GM21723 (cell line): Measurements from ENCODE around the gene WWC1.

Experiments
- ATAC-seq: cut with Tn5 transposase; IDR thresholded peaks from one replicate; pipeline ENCODE4 v1.9.1; 2021; ENCODE audit warnings: mild to moderate bottlenecking, moderate library complexity; ENCODE audit not compliant: unreplicated experiment

WWC1 gene

GRCh38 chr5:168291342-168291963, at the start of gene WWC1:
Gene WWC1, plus strand, starts transcription at chr5:168291645. Its CDS starts 508 bp downstream, at chr5:168292153.
- peak; percentile 82 for ATAC-seq

GRCh38 chr5:168244838-168245559, 46.4 kb upstream of the WWC1 start:
- ATAC-seq = no peak

GRCh38 chr5:168249923-168250322, 41.5 kb upstream of the WWC1 start:
- ATAC-seq = no peak

DNA sequence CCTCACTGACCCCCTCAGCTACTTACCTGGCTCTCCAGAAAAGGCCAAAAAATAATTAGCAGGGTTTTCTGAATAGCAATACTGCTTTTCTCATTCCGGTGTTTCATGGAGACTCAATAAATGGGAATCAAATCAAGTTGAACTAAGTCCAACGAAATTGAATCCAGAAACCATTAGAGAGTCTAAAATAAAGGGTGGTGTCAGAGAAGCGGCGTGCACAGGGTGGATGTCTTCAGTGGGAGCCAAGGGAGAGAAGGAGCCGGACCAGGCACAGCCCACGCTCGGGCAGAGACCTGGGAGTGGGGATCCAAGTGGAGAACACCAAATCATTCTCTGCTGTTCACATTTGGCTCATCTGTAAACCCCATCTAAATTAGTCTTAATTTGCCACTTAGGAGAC, 40.2 kb upstream of the WWC1 start:
- ATAC-seq = no peak

GRCh38 chr5:168254013-168254693, 37.3 kb upstream of the WWC1 start:
- no peak for ATAC-seq

GRCh38 chr5:168260353-168261226, 30.9 kb upstream of the WWC1 start:
- ATAC-seq = no peak

GRCh38 chr5:168261227-168261571, 30.2 kb upstream of the WWC1 start:
- no peak for ATAC-seq

- no peak for ATAC-seq
Measured at GRCh38 chr5:168262042-168262743, 29.3 kb upstream of the WWC1 start.

DNA sequence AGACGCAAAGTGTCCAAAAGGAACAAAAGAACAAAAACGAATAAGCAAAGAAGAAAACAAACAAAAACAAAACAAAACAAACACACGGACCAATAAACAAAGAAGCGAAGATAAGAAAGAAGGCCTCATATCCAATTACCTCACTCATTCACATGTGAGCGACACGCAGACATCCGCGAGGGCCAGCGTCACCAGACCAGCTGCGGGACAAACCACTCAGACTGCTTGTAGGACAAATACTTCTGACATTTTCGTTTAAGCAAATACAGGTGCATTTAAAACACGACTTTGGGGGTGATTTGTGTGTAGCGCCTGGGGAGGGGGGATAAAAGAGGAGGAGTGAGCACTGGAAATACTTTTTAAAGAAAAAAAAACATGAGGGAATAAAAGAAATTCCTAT, 28.3 kb upstream of the WWC1 start:
- no peak for ATAC-seq

DNA sequence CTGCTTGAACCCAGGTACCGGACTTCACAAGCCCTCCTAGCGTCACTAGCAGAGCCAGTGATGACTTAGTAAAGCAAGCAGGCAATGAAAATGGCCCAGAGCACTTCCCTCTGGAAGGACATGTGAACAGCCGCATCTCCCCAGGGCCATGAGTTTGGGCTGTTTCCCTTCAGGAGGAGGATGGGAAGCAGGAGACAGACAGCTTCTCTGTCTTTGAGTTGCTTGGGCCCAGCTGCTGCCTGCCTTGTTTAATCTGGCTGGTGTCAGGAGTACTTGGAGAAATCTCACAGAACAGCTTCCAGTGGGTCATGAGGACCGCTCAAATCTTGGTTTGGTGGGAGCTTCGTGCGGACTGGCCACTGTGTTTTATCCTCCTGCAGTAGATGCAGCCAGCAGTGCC, 25.4 kb upstream of the WWC1 start:
- no peak for ATAC-seq

DNA sequence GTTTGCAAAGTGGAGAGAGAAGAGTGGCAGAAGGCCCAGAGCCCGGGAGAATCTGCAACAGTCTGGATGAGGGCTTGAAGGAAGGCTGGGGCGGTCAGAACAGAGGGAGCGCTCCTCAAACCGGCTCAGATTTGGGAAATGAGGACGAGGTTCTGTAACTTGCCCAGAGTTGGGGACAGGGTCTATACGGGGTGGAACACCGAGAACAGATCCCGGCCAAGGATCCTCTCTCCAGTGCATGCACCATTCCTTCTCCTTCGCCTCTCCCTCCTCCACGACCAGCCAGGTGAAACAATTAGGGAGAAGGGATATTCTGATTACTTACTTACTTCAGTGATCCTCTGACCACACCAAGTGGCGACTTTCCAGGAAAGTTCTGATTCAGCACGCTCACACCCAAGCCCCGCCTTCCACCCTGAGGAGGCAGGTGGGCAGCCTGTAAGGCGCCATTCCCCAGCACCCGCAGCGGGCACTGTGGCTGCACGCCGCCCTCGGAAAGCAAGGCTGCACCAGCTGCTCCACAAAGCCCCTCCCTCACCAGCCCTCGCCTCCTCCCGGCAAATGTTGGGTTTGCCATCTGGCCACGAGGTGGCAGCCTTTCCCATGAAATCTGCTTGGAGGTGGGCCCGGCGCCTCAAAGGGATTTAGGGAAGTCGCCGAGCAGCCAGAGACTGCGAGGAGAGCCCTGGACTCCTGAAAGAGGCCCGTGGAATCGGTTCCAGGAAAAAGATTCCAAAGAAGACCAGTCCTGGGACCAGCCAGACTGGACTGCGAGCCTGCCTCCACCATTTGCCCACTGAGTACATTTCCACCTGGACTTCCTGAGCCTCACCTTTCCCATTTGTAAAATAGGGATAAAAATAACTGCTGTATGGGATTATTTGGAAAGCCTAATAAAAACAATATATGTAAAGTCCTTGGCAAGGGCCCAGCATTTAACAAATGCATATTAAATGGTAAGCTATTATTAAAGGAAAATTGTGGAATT, 22.2 kb upstream of the WWC1 start:
- peak; percentile 91 for ATAC-seq

GRCh38 chr5:168269937-168270330, 21.5 kb upstream of the WWC1 start:
- peak; percentile 58 for ATAC-seq

- ATAC-seq = no peak
Measured at GRCh38 chr5:168270476-168270875, 21.0 kb upstream of the WWC1 start.

DNA sequence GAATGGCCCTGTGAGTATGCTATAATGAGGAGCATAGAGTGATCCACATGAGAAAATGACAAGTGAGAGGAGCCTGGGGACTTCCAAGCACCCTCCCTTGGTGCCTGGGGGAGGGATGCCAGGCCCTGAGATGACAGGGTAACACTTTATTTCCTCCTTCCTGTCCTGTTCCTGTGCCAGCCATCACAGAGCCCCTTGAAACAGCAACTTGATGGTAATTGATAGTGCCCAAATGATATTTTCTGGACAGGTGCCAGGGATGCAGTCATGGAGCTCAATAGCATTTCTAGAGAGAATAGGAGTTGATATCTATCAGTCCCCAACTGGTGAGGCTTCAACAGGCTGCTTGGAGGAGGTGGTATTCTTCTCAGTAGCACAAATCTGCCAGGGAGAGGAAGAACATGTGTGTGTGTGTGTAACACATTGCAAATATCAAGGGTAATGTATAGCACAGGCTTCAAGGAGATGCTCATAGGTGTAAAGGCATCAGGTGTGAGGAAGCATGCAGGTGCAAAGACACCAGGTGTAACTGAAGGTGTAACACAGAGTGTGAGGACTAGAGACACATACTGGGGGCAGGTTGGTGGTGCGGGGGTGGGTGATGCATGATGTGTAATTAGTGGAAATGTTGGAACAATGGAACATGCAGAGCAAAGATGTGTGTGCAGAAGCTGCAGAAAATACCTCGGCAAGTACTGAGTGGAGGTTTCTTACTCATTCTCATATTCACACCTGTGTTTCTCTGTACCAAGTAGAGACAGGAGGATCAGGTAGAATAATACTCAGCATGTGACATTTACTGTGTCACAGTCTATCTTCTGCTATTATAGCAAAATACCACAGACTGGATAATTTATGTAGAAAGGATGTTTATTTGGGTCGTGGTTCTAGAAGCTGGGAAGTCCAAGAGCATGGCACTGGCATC, 18.1 kb upstream of the WWC1 start:
- no peak for ATAC-seq

- no peak for ATAC-seq
Measured at GRCh38 chr5:168274406-168274805, 17.0 kb upstream of the WWC1 start.

DNA sequence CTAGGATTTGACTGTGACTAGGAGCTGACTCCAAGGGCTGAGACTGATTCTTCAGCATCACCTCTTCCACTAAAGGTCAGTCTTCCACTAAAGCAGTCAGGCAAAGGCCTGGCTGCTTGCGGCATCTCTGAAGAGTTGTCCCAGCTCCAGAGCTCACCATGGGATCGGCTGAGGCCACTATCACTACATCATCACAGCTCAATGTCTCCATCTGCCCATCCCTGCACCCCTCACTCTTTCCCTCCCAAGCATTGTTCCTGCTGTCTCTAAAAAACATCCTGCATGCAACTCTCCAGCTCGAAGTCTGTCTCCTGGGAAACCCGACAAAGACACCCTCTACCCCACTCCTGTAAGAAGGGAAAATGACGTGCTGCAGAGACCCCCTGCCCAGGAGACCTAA, 15.5 kb upstream of the WWC1 start:
- no peak for ATAC-seq

DNA sequence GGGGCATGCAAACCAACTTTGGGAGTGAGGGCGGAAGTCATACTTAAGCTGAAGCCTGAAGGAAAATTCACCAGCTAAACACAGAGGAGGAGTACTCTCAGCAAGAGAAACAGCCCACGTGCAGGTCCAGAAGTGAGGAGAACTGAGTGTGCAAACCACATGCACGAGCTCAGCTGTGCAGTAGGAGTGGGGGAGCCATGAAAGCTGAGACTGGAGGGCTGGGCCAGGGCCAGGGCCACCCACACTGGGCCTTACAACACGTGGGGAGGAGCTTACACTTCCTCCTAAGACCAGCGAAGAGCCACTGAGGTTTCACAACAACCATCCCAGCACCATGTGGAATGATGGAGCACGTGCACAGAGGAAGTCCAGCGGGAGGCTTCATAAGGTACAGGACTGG, 9.3 kb upstream of the WWC1 start:
- ATAC-seq = no peak

- ATAC-seq = no peak
Measured at GRCh38 chr5:168284809-168285208, 6.6 kb upstream of the WWC1 start.
